HG03097 (cell line): ENCODE data around the gene GRK7.
A peak's percentile ranks its signal among the peaks of the same experiment; 100 is the strongest.

Experiments used
- ATAC-seq: cut with Tn5 transposase; IDR thresholded peaks from one replicate; pipeline ENCODE4 v1.9.1; 2021; ENCODE audit not compliant: unreplicated experiment, low FRiP score

Gene GRK7

GRCh38 chr3:141763088-141763750 is at the start of gene GRK7:
Gene GRK7 (plus strand): TSS chr3:141763408. CDS start chr3:141778285, 14,877 bp downstream.
- ATAC-seq, result no peak

DNA sequence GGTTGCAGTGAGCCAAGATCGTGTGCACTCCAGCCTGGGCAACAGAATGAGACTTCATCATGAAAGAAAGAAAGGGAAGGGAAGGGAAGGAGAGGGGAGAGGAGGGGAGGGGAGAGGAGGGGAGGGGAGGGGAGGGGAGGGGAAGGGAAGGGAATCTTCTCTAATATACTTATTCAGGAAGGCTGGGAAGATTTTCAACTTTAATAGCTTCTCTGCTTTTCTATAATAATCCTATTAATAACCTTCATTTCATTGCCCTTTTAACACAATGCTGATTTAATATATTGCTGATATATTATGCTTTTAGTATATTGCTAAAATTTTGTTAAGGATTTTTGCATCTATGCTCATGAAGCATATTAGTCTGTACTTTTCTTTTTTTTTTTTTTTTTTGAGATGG is 48.5 kb upstream of the GRK7 start:
- no peak for ATAC-seq

DNA sequence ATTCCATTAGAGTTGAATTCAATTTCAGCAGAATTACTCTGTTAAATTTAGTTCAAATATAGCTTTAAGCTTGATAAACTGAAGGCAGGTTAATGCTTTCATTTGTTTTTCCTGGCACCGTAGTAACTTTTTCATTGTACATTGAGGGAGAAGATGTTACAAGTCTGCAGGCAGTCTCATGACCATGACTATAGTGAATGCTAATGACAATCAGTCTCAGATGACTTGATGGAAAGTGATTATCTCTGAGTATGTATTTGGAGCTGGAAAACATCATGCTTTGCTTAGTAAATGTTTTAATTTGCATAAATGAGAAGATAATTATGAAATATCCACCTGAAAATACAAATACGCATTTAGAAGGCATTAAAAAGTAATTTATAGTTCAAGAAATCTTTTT is 41.1 kb upstream of the GRK7 start:
- ATAC-seq, result no peak

DNA sequence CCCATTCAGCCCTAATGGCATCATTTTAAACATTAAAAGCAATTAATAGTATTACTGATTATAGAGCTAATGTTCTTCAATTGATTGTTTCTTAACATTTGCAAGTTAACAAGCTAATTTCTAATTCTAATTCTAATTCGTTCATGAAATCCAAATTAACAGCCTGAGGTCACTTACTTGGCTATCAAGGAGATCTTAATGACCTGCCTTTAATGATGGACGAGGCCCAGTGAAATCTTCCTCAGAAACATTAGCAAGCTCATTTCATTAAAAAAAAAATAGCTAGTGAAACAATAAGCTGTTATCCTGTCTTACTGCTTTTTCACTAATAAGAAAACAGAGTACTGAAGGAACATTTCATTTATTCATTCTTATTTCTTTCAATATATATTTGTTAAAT is 40.6 kb upstream of the GRK7 start:
- no peak for ATAC-seq

GRCh38 chr3:141723255-141723654 is 40.0 kb upstream of the GRK7 start:
- ATAC-seq, result no peak

DNA sequence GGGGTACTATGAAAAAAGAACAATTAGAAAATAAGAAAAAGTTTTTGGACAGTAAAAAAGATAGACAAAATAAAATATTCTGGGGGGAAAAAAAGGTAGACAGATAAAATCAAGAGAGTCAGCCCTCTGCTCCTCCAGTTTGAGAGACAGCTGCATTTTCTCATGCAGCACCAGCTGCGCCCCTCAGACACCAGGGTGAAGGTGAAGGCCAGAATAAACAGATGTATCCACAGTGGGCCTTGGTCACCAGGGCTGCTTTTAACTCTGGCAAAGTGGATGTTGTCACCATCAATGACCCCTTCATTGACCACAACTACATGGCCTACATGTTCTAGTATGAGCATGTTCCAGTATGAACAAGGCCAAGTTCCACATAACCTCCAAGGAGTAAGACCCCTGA is 39.0 kb upstream of the GRK7 start:
- ATAC-seq, result no peak

DNA sequence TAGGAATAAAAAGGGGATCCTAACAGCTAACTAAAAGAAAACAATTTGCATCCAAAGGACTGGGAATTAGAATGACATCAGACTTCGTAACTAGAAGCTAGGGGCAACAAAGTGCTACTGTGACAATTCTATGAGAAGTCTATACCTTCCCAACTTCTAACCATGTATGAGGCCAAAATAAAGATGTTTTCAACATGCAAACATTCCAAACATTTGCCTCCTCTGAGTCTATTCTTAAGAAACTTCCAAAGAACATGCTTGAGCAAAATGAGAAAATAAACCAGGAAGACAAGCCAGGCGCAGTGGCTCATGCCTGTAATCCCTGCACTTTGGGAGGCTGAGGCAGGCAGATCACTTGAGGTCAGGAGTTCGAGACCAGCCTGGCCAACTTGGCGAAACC is 38.2 kb upstream of the GRK7 start:
- ATAC-seq, result no peak

- no peak for ATAC-seq
Measured at GRCh38 chr3:141726483-141726882, 36.7 kb upstream of the GRK7 start.

GRCh38 chr3:141728355-141728892 is 34.8 kb upstream of the GRK7 start:
- ATAC-seq, result no peak

- no peak for ATAC-seq
Measured at GRCh38 chr3:141729240-141729639, 34.0 kb upstream of the GRK7 start.

GRCh38 chr3:141735176-141735575 is 28.0 kb upstream of the GRK7 start:
- no peak for ATAC-seq

- no peak for ATAC-seq
Measured at GRCh38 chr3:141735770-141736465, 27.3 kb upstream of the GRK7 start.

- ATAC-seq, result no peak
Measured at GRCh38 chr3:141737093-141737492, 26.1 kb upstream of the GRK7 start.

DNA sequence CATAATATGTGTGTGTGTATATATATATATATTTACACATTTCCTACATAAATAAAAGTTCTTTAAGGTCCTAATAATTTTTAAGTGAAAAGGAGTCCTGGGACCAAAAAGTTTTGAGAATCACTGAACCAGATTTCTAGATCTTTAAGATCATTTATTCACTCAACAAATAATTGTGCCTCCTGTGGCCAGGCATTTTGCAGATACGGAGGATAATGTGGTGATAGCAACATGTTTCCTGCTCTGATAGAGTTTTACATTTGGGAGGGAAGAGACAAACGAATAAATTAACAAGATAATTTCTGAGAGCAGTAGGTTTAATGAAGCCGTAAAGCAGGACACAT is 25.6 kb upstream of the GRK7 start:
- ATAC-seq, result no peak

DNA sequence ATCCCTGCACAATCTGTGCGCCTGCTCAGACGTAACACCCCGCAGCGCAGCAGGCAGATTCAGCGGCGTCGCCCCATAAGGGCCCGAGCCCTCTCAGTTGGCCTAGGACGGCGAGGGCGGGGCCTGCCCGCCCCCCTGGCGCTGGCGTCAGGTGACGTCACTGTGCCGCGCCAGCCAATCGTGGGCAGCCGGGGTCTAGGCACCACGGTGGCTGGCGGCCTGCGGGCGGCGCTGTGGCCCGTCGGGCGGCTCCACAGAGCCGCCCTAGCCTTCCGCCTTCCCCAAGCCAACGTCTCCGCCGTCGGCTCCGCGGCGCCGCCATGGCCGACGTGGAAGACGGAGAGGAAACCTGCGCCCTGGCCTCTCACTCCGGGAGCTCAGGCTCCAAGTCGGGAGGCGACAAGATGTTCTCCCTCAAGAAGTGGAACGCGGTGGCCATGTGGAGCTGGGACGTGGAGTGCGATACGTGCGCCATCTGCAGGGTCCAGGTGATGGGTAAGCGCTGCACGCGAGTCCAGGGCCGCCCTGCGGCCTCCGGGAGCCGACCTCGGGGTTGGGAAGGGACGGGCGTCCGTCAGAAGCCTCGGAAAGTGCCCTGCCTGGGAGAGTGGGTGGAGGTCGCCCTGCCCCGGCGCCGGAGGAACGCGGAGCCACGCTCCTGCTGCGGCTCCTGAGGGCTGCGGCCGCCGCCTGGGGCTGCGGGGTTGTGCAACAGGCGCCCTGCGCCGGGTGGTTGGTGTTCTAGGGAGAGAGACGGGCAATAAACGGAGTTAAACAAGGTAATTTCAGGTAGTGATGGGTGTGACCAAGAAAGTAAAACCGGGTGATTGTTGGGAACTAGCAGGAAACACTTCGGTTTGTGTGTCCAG is 25.0 kb upstream of the GRK7 start, which contains the start of gene RNF7:
TSS of gene RNF7 (plus strand) at position 277 of the 869 bp plus-strand sequence. CDS start at position 321, 44 bp downstream.
- peak; percentile 92 for ATAC-seq

DNA sequence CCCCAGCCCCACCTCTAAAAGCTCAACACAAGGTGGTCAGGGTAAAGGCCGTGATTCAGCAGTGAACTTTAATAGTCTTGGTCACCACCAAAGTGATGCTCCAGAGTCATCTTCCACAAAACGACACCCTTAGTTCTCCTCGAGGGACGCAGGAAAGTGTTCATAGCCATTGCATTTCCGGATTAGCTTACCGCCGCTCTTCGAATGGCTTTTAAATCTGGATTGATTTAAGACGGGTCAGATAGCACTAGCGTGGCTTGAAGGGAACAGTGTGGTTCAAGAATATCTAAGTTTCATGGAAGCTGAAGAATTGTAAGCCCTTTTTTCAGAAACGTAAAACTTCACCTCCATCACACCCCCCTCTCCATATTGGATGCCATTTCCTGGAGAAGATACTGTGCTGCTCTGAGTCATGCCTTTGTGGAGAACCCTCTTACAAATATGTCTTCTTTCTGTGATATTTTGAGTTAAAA is 24.3 kb upstream of the GRK7 start:
- ATAC-seq, result no peak

- ATAC-seq, result no peak
Measured at GRCh38 chr3:141739731-141740130, 23.5 kb upstream of the GRK7 start.

- ATAC-seq, result no peak
Measured at GRCh38 chr3:141740349-141740748, 22.9 kb upstream of the GRK7 start.

GRCh38 chr3:141743305-141743704 is 19.9 kb upstream of the GRK7 start:
- ATAC-seq, result no peak

DNA sequence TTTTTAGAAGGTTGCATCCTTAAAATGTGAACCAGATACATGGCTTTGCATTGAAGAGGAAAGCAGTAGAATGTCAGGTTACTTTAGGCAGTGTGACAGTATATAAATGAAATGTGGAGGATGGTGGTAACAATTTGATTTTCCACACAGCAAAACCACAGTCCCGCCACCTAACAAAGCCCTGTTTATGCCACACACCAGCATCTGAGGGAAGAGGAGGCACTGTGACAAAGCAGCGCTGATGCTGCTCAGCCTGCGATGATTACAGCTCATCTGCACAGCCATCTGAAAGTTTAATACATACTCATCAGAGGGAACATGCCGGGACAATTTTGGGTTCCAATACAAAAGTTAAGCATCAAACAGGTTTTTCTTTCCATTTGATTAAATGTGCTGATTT is 16.2 kb upstream of the GRK7 start:
- ATAC-seq, result no peak

DNA sequence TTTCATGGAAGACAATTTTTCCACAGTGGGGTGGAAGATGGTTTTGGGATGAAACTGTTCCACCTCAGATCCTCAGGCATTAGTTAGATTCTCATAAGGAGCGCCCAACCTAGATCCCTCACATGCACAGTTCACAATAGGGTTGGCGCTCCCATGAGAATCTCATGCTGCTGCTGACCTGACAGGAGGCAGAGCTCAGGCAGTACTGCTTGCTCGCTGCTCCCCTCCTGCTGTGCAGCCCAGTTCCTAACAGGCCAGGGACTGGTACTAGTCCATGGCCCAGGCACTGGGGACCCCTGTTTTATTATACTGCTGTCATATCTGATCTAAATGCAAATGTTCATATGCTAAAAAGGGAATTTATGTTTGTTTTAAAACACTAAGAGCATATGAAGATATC is 9.8 kb upstream of the GRK7 start:
- ATAC-seq, result no peak
